ENCODE data around the gene MMP24OS. TPM values are rescaled to one million over a fixed set of nuclear protein-coding genes. Genes with fewer than 3 reads are reported as not detected.

MMP24OS gene
- polyA plus RNA-seq, 3 donors, result 9.5 to 43.9 (median 9.6) TPM

GRCh38 chr20:35314816-35315631 is 37.1 kb upstream of the MMP24OS start:
- no peak overlapping the region for H3K4me2 ChIP-seq (replicated peaks; ENCODE audit: extremely low read depth, low read length, poor library complexity, severe bottlenecking)
- Mint-ChIP-seq H3K9me3 (no peaks in the 10 kb centered on the region), H3K27ac (peak overlapping the region in 2 of 7 donors; percentile 22 to 27), H3K36me3 (peaks cover 27 to 29% of the 10 kb centered on the region in 2 donors), H3K4me3 (no peak overlapping the region), H3K4me1 (peaks cover 15% of the 10 kb centered on the region), H3K27me3 (ENCODE audit: low read depth in 3 of 3) (peaks cover 0 to 2% (median 0%) of the 10 kb centered on the region in 3 donors)
- WGBS (ENCODE audit: insufficient coverage), result 52% methylated on average over 2 of the region's 3 CpGs
- TF ChIP-seq, protein P1, sequence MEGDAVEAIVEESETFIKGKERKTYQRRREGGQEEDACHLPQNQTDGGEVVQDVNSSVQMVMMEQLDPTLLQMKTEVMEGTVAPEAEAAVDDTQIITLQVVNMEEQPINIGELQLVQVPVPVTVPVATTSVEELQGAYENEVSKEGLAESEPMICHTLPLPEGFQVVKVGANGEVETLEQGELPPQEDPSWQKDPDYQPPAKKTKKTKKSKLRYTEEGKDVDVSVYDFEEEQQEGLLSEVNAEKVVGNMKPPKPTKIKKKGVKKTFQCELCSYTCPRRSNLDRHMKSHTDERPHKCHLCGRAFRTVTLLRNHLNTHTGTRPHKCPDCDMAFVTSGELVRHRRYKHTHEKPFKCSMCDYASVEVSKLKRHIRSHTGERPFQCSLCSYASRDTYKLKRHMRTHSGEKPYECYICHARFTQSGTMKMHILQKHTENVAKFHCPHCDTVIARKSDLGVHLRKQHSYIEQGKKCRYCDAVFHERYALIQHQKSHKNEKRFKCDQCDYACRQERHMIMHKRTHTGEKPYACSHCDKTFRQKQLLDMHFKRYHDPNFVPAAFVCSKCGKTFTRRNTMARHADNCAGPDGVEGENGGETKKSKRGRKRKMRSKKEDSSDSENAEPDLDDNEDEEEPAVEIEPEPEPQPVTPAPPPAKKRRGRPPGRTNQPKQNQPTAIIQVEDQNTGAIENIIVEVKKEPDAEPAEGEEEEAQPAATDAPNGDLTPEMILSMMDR (IDR thresholded peaks at IDR 0.05), result no peak
- no peaks in the 10 kb centered on the region for H3K27me3 ChIP-seq (ENCODE audit: control insufficient read depth in 2 of 2, insufficient read depth in 2 of 2, low read length in 2 of 2)
- H3K27ac ChIP-seq (ENCODE audit: low read depth in 1 of 2, low read length in 2 of 2), result no peak overlapping the region
- no peak overlapping the region for H2AFZ ChIP-seq (ENCODE audit: insufficient read depth, low read depth, low read length, poor library complexity, severe bottlenecking)
- no peaks in the 10 kb centered on the region for H4K20me1 ChIP-seq (ENCODE audit: insufficient read depth, low read length)
- intact Hi-C loops (cut with micrococcal nuclease), result no loop called here
- H3K36me3 ChIP-seq (replicated peaks in 1 of 2; ENCODE audit: control insufficient read depth in 1 of 2, insufficient read depth in 2 of 2, low read length in 2 of 2), result peaks cover 2 to 27% of the 10 kb centered on the region in 2 donors
- no peaks in the 10 kb centered on the region for H3K79me2 ChIP-seq (ENCODE audit: insufficient read depth, low read length)
- H3K9me3 ChIP-seq (replicated peaks in 1 of 2; ENCODE audit: control insufficient read depth in 1 of 2, insufficient read depth in 1 of 2, low read length in 2 of 2), result no peaks in the 10 kb centered on the region
- DNase-seq, result no peak
- no peak overlapping the region for H3K9ac ChIP-seq (ENCODE audit: insufficient read depth, low read length, poor library complexity, severe bottlenecking)
- no peak overlapping the region for H3K4me3 ChIP-seq (replicated peaks in 1 of 3; ENCODE audit: low read depth in 2 of 3, low read length in 3 of 3)
- H3K4me1 ChIP-seq (ENCODE audit: control insufficient read depth in 1 of 2, insufficient read depth in 2 of 2, low read length in 2 of 2), result no peaks in the 10 kb centered on the region

GRCh38 chr20:35312318-35312717 is 34.4 kb upstream of the MMP24OS start:
- H2AFZ ChIP-seq (ENCODE audit: insufficient read depth, low read depth, low read length, poor library complexity, severe bottlenecking), result no peak overlapping the region
- peaks cover 30 to 37% of the 10 kb centered on the region in 2 donors for H3K36me3 Mint-ChIP-seq
- no peak overlapping the region for H3K9ac ChIP-seq (ENCODE audit: insufficient read depth, low read length, poor library complexity, severe bottlenecking)
- H3K27me3 Mint-ChIP-seq (ENCODE audit: low read depth in 3 of 3), result peaks cover 0 to 4% (median 0%) of the 10 kb centered on the region in 3 donors
- H3K4me3 ChIP-seq (replicated peaks in 1 of 3; ENCODE audit: low read depth in 2 of 3, low read length in 3 of 3), result no peak overlapping the region
- H3K36me3 ChIP-seq (replicated peaks in 1 of 2; ENCODE audit: control insufficient read depth in 1 of 2, insufficient read depth in 2 of 2, low read length in 2 of 2), result peaks cover 4 to 34% of the 10 kb centered on the region in 2 donors
- H3K9me3 ChIP-seq (replicated peaks in 1 of 2; ENCODE audit: control insufficient read depth in 1 of 2, insufficient read depth in 1 of 2, low read length in 2 of 2), result no peaks in the 10 kb centered on the region
- H3K4me2 ChIP-seq (replicated peaks; ENCODE audit: extremely low read depth, low read length, poor library complexity, severe bottlenecking), result no peak overlapping the region
- H3K9me3 Mint-ChIP-seq, result no peaks in the 10 kb centered on the region
- DNase-seq, result no peak
- no peaks in the 10 kb centered on the region for H4K20me1 ChIP-seq (ENCODE audit: insufficient read depth, low read length)
- TF ChIP-seq, protein P1 (IDR thresholded peaks at IDR 0.05), result no peak
- peaks cover 17% of the 10 kb centered on the region for H3K4me1 Mint-ChIP-seq
- no peaks in the 10 kb centered on the region for H3K27me3 ChIP-seq (ENCODE audit: control insufficient read depth in 2 of 2, insufficient read depth in 2 of 2, low read length in 2 of 2)
- H3K79me2 ChIP-seq (ENCODE audit: insufficient read depth, low read length), result no peaks in the 10 kb centered on the region
- intact Hi-C loops (cut with micrococcal nuclease), result no loop called here
- H3K4me3 Mint-ChIP-seq, result no peak overlapping the region
- no CpG with 5 or more reads among the region's 1 CpG for WGBS (ENCODE audit: insufficient coverage)
- no peaks in the 10 kb centered on the region for H3K4me1 ChIP-seq (ENCODE audit: control insufficient read depth in 1 of 2, insufficient read depth in 2 of 2, low read length in 2 of 2)
- peak overlapping the region in 1 of 7 donors; percentile 22 for H3K27ac Mint-ChIP-seq
- peak overlapping the region in 1 of 2 donors; percentile 9 for H3K27ac ChIP-seq (ENCODE audit: low read depth in 1 of 2, low read length in 2 of 2)
